22Rv1 (cell line): ENCODE measurements around the gene LRRC3B.

ENCODE experiments used
- ZFX ChIP-seq: fragments of 450-650 bp; IDR thresholded peaks from 2 replicates; pipeline ENCODE4 v1.6.1; 2017; ENCODE audit warnings: antibody characterized with exemption, borderline replicate concordance
- TF ChIP-seq, protein P1 (sequence below): fragments of 450-650 bp; IDR thresholded peaks from 2 replicates; pipeline ENCODE4 v1.5.1; 2017; ENCODE audit warnings: mild to moderate bottlenecking

- TF ChIP-seq, protein P1, sequence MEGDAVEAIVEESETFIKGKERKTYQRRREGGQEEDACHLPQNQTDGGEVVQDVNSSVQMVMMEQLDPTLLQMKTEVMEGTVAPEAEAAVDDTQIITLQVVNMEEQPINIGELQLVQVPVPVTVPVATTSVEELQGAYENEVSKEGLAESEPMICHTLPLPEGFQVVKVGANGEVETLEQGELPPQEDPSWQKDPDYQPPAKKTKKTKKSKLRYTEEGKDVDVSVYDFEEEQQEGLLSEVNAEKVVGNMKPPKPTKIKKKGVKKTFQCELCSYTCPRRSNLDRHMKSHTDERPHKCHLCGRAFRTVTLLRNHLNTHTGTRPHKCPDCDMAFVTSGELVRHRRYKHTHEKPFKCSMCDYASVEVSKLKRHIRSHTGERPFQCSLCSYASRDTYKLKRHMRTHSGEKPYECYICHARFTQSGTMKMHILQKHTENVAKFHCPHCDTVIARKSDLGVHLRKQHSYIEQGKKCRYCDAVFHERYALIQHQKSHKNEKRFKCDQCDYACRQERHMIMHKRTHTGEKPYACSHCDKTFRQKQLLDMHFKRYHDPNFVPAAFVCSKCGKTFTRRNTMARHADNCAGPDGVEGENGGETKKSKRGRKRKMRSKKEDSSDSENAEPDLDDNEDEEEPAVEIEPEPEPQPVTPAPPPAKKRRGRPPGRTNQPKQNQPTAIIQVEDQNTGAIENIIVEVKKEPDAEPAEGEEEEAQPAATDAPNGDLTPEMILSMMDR, result no peak
- no peak for TF ChIP-seq ZFX
Measured at GRCh38 chr3:26624209-26624765, 1.7 kb downstream of the LRRC3B start.
